NCI-H345 treated with DMSO at 0.1 percent for 48 hours (cell line): Measurements from ENCODE around the gene PRTG.

Experiments used
- DNase-seq: peaks from one replicate; lab custom pipeline; 2025; ENCODE audit not compliant: unreplicated experiment; lab: John Stamatoyannopoulos, UW

The PRTG gene

DNA sequence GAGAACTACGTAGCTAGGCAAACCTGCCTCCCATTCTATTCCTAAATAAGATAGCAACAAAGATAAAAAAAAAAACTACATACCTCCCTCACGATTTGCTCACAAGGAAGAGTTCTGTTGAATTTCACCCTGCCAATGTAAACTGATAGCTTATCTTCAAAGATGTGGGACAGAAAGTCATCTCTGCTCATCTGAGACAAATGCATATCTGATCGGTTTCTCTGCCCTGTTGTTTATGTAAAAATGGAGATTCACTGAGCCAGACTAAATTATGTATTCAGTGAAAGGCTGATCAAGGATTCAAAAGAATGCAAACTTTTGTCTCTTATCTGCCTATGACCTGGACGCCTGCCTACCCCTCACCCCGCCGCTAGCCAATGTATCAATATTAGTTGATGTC lies 166.0 kb downstream of the PRTG start:
- no peak for DNase-seq

DNA sequence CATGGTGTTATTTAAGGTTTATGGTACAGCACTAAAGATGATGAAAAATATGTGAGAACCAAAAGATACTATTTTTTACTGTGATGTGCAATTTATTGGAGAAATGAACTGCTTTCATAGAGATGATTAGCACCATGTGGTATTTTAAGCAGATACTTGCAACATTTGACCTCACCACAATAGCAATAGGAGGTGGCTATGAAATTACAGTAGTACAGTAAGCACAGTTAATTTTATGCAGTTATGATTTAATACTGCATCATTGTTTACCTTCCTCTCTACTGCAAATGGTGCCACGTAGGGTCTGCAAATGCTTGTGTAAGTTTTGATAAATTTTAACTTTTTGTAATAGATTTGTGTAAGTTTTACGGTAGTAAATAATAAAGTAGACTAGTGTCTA lies 168.9 kb downstream of the PRTG start:
- no peak for DNase-seq

DNA sequence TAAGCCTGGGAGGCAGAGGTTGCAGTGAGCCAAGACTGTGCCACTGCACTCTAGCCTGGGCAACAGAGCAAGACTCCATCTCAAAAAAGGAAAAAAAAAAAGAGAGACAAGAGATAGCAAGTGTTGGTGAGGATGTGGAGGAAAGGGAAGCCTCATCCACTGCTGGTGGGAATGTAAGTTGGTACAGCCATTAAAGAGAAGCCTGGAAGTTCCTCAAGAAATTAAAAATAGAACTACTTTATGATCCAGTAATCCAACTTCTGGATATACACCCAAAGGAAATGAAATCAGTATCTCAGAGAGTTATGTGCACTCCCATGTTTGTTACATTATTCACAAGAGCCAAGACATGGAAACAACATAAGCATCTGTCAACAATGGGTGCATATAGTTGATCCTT lies 169.7 kb downstream of the PRTG start:
- DNase-seq = no peak

GRCh38 chr15:55564347-55565145 lies 178.4 kb downstream of the PRTG start:
- DNase-seq = no peak

- DNase-seq = no peak
Measured at GRCh38 chr15:55562601-55563000, 180.4 kb downstream of the PRTG start.
